ENCODE data around the gene NELL2.

The NELL2 gene

GRCh38 chr12:44589697-44590096 lies 286.4 kb downstream of the NELL2 start:
- DNase-seq: no peak

- no peak for DNase-seq
Observed at GRCh38 chr12:44588651-44589050, 287.5 kb downstream of the NELL2 start.

GRCh38 chr12:44584625-44585024 lies 291.5 kb downstream of the NELL2 start:
- DNase-seq: no peak

GRCh38 chr12:44582521-44582920 lies 293.6 kb downstream of the NELL2 start:
- DNase-seq: no peak

GRCh38 chr12:44581642-44582242 lies 294.4 kb downstream of the NELL2 start:
- DNase-seq: no peak

GRCh38 chr12:44574586-44574985 lies 301.5 kb downstream of the NELL2 start:
- no peak for DNase-seq

- DNase-seq: no peak
Observed at GRCh38 chr12:44573723-44574122, 302.4 kb downstream of the NELL2 start.

- no peak for DNase-seq
Observed at GRCh38 chr12:44571006-44571550, 305.0 kb downstream of the NELL2 start.

- DNase-seq: no peak
Observed at GRCh38 chr12:44570036-44570583, 306.0 kb downstream of the NELL2 start.

GRCh38 chr12:44565163-44565562 lies 311.0 kb downstream of the NELL2 start:
- DNase-seq: no peak

GRCh38 chr12:44563486-44563885 lies 312.6 kb downstream of the NELL2 start:
- no peak for DNase-seq

GRCh38 chr12:44558340-44559100 lies 317.6 kb downstream of the NELL2 start:
- DNase-seq: no peak

- no peak for DNase-seq
Observed at GRCh38 chr12:44555454-44555853, 320.7 kb downstream of the NELL2 start.

- no peak for DNase-seq
Observed at GRCh38 chr12:44551631-44552030, 324.5 kb downstream of the NELL2 start.

- no peak for DNase-seq
Observed at GRCh38 chr12:44550377-44550776, 325.7 kb downstream of the NELL2 start.

- no peak for DNase-seq
Observed at GRCh38 chr12:44546060-44546459, 330.1 kb downstream of the NELL2 start.

- no peak for DNase-seq
Observed at GRCh38 chr12:44544018-44544417, 332.1 kb downstream of the NELL2 start.

GRCh38 chr12:44542716-44543115 lies 333.4 kb downstream of the NELL2 start:
- no peak for DNase-seq

GRCh38 chr12:44537354-44537753 lies 338.8 kb downstream of the NELL2 start:
- no peak for DNase-seq

- no peak for DNase-seq
Observed at GRCh38 chr12:44532940-44533339, 343.2 kb downstream of the NELL2 start.

GRCh38 chr12:44531320-44531971 lies 344.7 kb downstream of the NELL2 start:
- no peak for DNase-seq

GRCh38 chr12:44526655-44527182 lies 349.4 kb downstream of the NELL2 start:
- DNase-seq: no peak
